Activated T-cell treated with anti-CD3 and anti-CD28 coated beads for 24 hours (primary cell): Measurements from ENCODE around the gene SORCS2.

Source experiments
- DNase-seq: peaks from one replicate; pipeline ENCODE4 v3.0.0-alpha.2; 2020; ENCODE audit warnings: low read depth

The SORCS2 gene

GRCh38 chr4:7415927-7416686, 223.8 kb downstream of the SORCS2 start:
- DNase-seq: no peak

- DNase-seq: no peak
Observed at GRCh38 chr4:7416745-7417432, 224.6 kb downstream of the SORCS2 start.

GRCh38 chr4:7417639-7418038, 225.3 kb downstream of the SORCS2 start:
- no peak for DNase-seq

GRCh38 chr4:7418131-7418943, 226.0 kb downstream of the SORCS2 start:
- DNase-seq: no peak

- DNase-seq: no peak
Observed at GRCh38 chr4:7419961-7420660, 227.8 kb downstream of the SORCS2 start.

- DNase-seq: no peak
Observed at GRCh38 chr4:7420661-7421040, 228.3 kb downstream of the SORCS2 start.

GRCh38 chr4:7421356-7422150, 229.2 kb downstream of the SORCS2 start:
- DNase-seq: no peak

GRCh38 chr4:7422151-7422897, 230.0 kb downstream of the SORCS2 start:
- no peak for DNase-seq

GRCh38 chr4:7422898-7423180, 230.5 kb downstream of the SORCS2 start:
- no peak for DNase-seq

- DNase-seq: no peak
Observed at GRCh38 chr4:7423391-7423790, 231.1 kb downstream of the SORCS2 start.

GRCh38 chr4:7423801-7424552, 231.6 kb downstream of the SORCS2 start:
- no peak for DNase-seq

GRCh38 chr4:7424553-7425111, 232.3 kb downstream of the SORCS2 start:
- no peak for DNase-seq

GRCh38 chr4:7425124-7425523, 232.8 kb downstream of the SORCS2 start:
- DNase-seq: no peak

- no peak for DNase-seq
Observed at GRCh38 chr4:7425591-7426468, 233.5 kb downstream of the SORCS2 start.

- no peak for DNase-seq
Observed at GRCh38 chr4:7426525-7427171, 234.3 kb downstream of the SORCS2 start.

- no peak for DNase-seq
Observed at GRCh38 chr4:7427361-7427760, 235.0 kb downstream of the SORCS2 start.

GRCh38 chr4:7427831-7428260, 235.5 kb downstream of the SORCS2 start:
- no peak for DNase-seq
